Diencephalon (tissue), 1 donor: Measurements from ENCODE around the gene DHRS7B. TPM values are rescaled to one million over a fixed set of nuclear protein-coding genes. Genes with fewer than 3 reads are reported as not detected.

ENCODE experiments used
- small RNA-seq: library from RNA; depleted of rRNA; stranded (forward); fragments of <200 nt; gene quantifications from one replicate; pipeline ENCODE3, GENCODE V24; 2014
- total RNA-seq: library from RNA; depleted of rRNA; stranded (reverse); fragments of >200 nt; gene quantifications from one replicate; pipeline ENCODE4 v1.2.3, GENCODE V29; 2014

Gene DHRS7B, protein sequence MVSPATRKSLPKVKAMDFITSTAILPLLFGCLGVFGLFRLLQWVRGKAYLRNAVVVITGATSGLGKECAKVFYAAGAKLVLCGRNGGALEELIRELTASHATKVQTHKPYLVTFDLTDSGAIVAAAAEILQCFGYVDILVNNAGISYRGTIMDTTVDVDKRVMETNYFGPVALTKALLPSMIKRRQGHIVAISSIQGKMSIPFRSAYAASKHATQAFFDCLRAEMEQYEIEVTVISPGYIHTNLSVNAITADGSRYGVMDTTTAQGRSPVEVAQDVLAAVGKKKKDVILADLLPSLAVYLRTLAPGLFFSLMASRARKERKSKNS
- total RNA-seq = 15.2 TPM

DNA sequence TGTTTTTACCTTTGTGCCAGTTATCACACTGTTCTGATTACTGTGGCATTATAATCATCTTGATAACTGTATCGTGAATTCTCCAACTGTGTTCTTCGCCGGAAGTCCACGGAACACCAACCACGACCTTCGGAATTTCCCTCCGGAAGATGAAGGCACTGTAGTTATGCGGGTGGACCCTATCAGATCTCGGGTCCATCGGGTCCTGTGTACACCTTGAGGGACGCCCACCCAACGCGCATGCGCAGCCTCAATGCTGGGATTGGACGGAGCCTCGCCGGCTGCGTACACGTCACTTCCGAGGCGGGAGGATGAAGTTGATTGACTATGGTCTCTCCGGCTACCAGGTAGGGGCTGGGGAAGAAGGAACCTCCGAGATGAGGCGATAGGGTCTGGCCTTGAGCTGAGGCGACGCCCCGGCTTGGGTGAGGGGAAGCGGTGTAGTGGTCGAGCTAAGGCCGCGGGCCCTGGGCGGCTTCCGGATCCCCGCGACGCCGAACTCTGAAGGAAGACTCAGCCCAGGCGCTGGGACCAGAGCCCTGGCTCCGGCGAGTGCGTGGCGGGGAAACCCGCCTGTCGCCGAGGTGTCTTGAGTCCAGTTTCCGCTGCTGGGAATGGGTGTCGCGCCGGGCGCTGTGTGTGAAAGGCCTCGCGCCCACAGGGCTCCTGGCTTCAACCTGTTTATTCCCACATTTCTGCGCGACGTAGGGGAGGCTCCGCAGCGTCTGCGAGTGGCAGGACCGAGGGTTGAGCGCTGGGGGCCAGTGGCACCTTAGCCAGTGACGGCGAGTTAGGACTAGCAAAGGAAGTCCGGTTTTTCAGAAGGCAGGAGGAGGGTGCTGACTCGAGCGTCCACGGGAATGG lies at the start of gene DHRS7B:
TSS of gene DHRS7B (plus strand) at position 320 of the 864 bp plus-strand sequence. CDS start at position 328, 8 bp downstream.

DNA sequence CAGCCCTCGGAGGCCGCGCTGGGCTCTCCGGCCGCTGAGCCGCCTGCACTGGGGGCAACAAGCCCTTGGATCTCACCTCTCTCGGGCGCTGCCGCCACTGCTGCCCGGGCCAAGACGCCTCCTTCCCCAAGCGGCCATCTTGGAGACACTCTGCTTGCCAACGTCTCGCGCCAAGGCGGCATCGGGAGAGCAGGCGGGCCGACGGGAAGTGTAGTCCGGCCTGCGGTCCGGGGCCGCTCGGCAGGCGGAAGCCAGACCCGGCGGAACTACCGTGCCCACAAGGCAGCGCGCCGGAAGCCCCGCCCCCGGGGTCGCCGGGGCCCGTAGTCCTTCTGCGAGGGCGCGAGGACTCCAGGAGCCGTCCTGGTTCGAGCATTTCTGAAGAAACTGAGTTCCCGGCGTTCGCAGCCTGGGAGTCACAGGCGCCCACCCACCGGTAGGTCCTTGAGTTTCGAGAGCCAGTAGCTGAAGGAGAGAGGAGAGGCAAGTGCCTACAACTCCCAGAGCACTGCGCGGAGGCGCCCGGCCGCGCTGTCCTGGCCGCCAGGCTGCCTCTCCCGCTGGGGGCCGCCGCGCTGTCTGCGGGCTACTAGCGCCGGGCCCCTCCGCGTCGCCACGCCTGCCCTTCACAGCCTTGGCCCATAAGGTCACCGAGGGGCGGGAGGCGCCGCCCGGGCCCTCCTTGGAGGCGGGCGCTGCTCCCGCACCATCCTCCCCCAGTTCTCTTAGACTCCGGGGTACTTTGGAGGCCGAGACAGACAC lies 87.4 kb downstream of the DHRS7B start, which contains the start of gene TMEM11:
TSS of gene TMEM11 (minus strand) at position 147 of the 762 bp plus-strand sequence. CDS start at position 138, 9 bp downstream.

Small RNAs within 50 kb of the gene (small RNA-seq; reads per million reads assigned to genes)
- not detected for gene RN7SL426P

Other genes with a start within 250 kb of the DHRS7B start
- 437 TPM for gene USP22, start 84.0 kb upstream of the DHRS7B start, total RNA-seq
- gene TMEM11, start 87.2 kb downstream of the DHRS7B start, total RNA-seq = 12.9 TPM
- 1.6 TPM for gene NATD1, start 126.4 kb downstream of the DHRS7B start, total RNA-seq
- gene MAP2K3, start 157.7 kb downstream of the DHRS7B start, total RNA-seq = 5.1 TPM
- gene KCNJ12, start 249.4 kb downstream of the DHRS7B start, total RNA-seq = 6.0 TPM